ENCODE data around the gene PLA2G15. TPM values are rescaled to one million over a fixed set of nuclear protein-coding genes. Genes with fewer than 3 reads are reported as not detected.

PLA2G15 gene
- total RNA-seq, 1 donor from 2014 or later: 7.2 TPM

DNA sequence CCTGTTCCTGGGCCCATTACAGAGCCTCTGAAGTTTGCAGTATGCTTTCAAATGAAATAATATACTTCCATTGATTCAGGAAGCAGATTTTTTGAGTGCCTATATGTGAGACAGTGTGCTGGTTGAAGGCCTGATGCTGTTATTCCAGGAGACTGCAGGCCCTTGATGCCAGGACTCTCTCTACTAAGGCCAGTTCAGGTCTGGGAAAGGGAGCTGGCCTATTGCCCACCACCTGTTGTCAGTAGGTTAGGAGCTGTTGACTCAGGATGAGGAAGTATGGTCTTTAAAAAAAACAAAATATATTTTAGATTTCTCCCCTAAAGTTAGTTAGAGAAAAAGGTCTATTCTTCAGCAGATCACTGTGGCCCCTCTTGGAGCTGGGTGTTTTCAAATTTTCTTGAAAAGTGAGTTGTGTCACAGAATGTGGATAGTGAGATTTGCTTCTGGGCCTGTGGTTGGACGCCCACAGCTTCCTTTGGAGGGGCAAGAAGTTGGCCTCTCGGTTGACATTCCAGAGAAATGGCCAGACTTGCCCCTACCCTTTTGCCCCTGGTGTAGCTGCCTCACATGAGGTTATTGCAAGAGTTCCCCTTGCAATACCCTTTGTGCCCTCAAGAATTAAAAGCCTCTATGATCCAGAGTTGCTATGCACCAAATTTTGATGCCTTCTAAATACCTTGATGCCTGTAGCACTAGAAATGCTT is 17.2 kb upstream of the PLA2G15 start:
- Mint-ChIP-seq H3K4me3 (peak overlapping the region; percentile 61), H3K27me3 (no peaks in the 10 kb centered on the region), H3K4me1 (peaks cover 37% of the 10 kb centered on the region), H3K9me3 (no peaks in the 10 kb centered on the region), H3K36me3 (ENCODE audit: low read depth) (peaks cover 27% of the 10 kb centered on the region), H3K27ac (peak overlapping the region; percentile 81)
- intact Hi-C loops (cut with micrococcal nuclease): loop anchor here (2.0 to 5.0 kb wide), 4 partner anchors 17 to 231 kb away; partner anchors contain the start of gene DPEP2
- DNase-seq: no peak

- Mint-ChIP-seq H3K27ac (peak overlapping the region; percentile 60), H3K4me1 (peaks cover 41% of the 10 kb centered on the region), H3K4me3 (no peak overlapping the region), H3K9me3 (no peaks in the 10 kb centered on the region), H3K27me3 (no peaks in the 10 kb centered on the region), H3K36me3 (ENCODE audit: low read depth) (peaks cover 27% of the 10 kb centered on the region)
- intact Hi-C loops (cut with micrococcal nuclease): loop anchor here (2.0 to 5.0 kb wide), 4 partner anchors 18 to 231 kb away; partner anchors contain the start of gene DPEP2
- DNase-seq: no peak
Observed at GRCh38 chr16:68228652-68229051, 16.5 kb upstream of the PLA2G15 start.

- peak overlapping the region; percentile 37 for H3K4me3 Mint-ChIP-seq
- H3K9me3 Mint-ChIP-seq: no peaks in the 10 kb centered on the region
- DNase-seq: peak; percentile 84
- peaks cover 43% of the 10 kb centered on the region for H3K4me1 Mint-ChIP-seq
- H3K27ac Mint-ChIP-seq: peak overlapping the region; percentile 34
- peaks cover 27% of the 10 kb centered on the region for H3K36me3 Mint-ChIP-seq (ENCODE audit: low read depth)
- no peaks in the 10 kb centered on the region for H3K27me3 Mint-ChIP-seq
- intact Hi-C loops (cut with micrococcal nuclease): loop anchor here (2.0 to 5.0 kb wide), 4 partner anchors 19 to 232 kb away; partner anchors contain the start of gene DPEP2
Observed at GRCh38 chr16:68229431-68230175, 15.6 kb upstream of the PLA2G15 start.

DNA sequence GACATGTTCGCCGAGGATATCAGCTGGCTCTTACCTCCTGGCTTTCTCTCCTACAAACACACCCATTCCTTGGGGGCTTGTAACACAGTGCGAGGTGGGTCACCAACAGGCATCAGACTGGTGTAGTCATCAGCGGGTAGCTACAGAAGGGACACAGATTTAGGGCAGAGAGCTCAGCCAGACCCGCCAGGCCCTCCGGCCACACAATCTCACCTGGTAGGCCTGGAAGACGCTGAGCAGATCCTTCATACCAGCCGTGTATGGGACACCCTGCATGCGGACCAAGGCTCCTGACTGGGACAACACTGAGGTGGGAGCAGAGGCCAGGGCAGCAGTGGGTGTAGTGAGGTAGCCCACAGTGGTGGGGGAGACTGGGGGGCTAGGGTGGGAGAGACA is 15.0 kb upstream of the PLA2G15 start:
- Mint-ChIP-seq H3K4me1 (peaks cover 45% of the 10 kb centered on the region), H3K27me3 (no peaks in the 10 kb centered on the region), H3K4me3 (no peak overlapping the region), H3K9me3 (no peaks in the 10 kb centered on the region), H3K27ac (no peak overlapping the region), H3K36me3 (ENCODE audit: low read depth) (peaks cover 26% of the 10 kb centered on the region)
- no peak for DNase-seq
- intact Hi-C loops (cut with micrococcal nuclease): no loop called here

GRCh38 chr16:68230956-68231355 is 14.2 kb upstream of the PLA2G15 start:
- no peak for DNase-seq
- Mint-ChIP-seq H3K27ac (peak overlapping the region; percentile 70), H3K9me3 (no peaks in the 10 kb centered on the region), H3K4me3 (no peak overlapping the region), H3K27me3 (no peaks in the 10 kb centered on the region), H3K36me3 (ENCODE audit: low read depth) (peaks cover 23% of the 10 kb centered on the region), H3K4me1 (peaks cover 41% of the 10 kb centered on the region)
- intact Hi-C loops (cut with micrococcal nuclease): no loop called here

DNA sequence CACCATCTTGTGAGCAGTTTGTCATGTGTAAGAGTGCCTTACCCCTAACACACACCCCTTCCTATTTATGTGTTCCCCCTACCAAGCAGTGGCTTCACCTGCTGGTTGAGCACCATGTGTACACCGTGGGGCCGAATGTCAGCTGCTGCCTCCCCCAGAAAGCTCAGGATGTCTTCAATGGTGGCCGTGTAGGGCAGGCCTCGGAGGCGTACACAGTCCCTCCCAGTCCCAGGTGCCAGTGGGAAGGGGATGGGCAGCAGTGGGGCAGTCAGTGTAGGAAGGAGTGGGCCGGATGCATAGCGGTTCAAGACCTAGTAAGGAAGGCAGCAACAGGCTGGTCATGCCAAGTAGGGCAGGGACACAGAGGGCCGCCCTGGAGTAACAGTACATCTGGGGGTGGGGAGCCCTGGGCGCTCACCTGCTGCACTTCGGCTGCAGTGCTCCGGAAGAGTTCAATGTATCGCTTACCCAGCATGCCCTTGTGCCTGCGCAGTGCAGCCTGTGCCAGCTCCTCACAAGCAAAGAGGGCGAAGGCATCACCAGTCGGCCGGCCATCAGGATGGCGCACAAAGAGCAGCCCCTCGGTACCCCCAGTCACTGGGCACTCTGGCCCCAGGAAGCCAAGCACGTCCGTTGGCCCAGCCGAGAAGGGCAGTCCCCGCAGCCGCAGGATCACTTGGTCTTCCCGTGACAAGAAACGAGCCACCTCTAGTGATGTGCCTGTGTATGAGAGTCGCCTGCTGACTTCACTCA is 13.6 kb upstream of the PLA2G15 start:
- peaks cover 2% of the 10 kb centered on the region for H3K27me3 Mint-ChIP-seq
- intact Hi-C loops (cut with micrococcal nuclease): no loop called here
- H3K27ac Mint-ChIP-seq: peak overlapping the region; percentile 12
- DNase-seq: peak; percentile 58
- H3K36me3 Mint-ChIP-seq (ENCODE audit: low read depth): peaks cover 23% of the 10 kb centered on the region
- no peak overlapping the region for H3K4me3 Mint-ChIP-seq
- no peaks in the 10 kb centered on the region for H3K9me3 Mint-ChIP-seq
- peaks cover 42% of the 10 kb centered on the region for H3K4me1 Mint-ChIP-seq

DNA sequence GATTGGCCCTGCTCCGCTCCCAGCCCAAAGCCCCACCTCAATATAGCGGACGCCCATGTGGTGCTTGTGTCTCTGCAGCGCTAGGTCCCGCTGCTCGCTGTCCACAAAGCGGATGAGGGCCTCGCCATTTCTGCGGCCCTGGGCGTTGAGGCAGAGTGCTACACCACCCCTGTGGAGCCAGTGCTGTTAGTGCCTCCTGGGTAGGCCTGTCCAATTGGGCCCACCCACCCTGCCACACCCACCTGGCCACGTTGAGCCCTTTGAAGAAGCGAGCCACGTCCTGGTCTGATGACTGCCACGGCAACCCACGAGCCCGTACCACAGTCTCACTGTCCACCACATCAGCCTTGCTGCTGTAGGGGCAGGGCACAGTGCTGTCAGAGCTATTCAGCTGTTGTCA is 12.8 kb upstream of the PLA2G15 start:
- H3K9me3 Mint-ChIP-seq: no peaks in the 10 kb centered on the region
- H3K36me3 Mint-ChIP-seq (ENCODE audit: low read depth): peaks cover 20% of the 10 kb centered on the region
- H3K27ac Mint-ChIP-seq: no peak overlapping the region
- peaks cover 2% of the 10 kb centered on the region for H3K27me3 Mint-ChIP-seq
- DNase-seq: peak; percentile 59
- no peak overlapping the region for H3K4me3 Mint-ChIP-seq
- peaks cover 41% of the 10 kb centered on the region for H3K4me1 Mint-ChIP-seq
- intact Hi-C loops (cut with micrococcal nuclease): no loop called here

DNA sequence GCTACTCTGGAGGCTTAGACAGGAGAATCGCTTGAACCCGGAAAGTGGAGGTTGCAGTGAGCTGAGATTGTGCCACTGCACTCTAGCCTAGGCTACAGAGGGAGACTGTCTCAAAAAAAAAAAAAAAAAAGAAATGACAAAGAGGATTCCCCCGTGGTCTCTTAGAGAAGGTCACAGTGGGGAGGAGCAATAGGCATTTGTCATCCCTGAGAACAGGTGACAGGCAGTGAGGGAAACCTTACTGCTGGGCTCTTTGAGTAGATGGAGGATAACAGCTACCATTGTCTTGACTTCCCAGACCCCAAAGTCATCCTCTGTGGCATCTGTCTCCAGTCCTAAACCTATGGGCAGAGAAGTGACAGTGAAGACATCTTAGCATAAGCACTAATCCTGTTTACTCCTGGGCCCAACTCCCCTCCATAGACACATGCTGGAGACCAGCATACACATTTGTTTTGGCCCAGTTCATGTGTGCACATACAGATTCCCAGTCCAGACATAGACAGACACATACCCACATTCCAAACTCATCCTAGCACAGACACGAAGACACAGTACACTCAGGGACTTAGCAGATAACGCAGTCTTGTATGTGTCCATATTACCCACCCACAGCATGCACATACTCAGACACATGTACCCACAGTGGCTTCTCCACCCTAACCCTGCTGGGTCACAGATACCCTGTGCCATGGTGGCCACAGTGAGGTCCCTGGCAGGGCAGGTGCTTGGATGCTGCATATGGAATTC is 11.9 kb upstream of the PLA2G15 start:
- intact Hi-C loops (cut with micrococcal nuclease): no loop called here
- no peak overlapping the region for H3K4me3 Mint-ChIP-seq
- H3K4me1 Mint-ChIP-seq: peaks cover 36% of the 10 kb centered on the region
- H3K9me3 Mint-ChIP-seq: no peaks in the 10 kb centered on the region
- peaks cover 2% of the 10 kb centered on the region for H3K27me3 Mint-ChIP-seq
- peaks cover 15% of the 10 kb centered on the region for H3K36me3 Mint-ChIP-seq (ENCODE audit: low read depth)
- H3K27ac Mint-ChIP-seq: peak overlapping the region; percentile 14
- DNase-seq: peak; percentile 59

GRCh38 chr16:68233835-68234187 is 11.4 kb upstream of the PLA2G15 start:
- H3K4me3 Mint-ChIP-seq: no peak overlapping the region
- no peak overlapping the region for H3K27ac Mint-ChIP-seq
- H3K36me3 Mint-ChIP-seq (ENCODE audit: low read depth): peaks cover 15% of the 10 kb centered on the region
- intact Hi-C loops (cut with micrococcal nuclease): no loop called here
- no peaks in the 10 kb centered on the region for H3K9me3 Mint-ChIP-seq
- peaks cover 35% of the 10 kb centered on the region for H3K4me1 Mint-ChIP-seq
- no peak for DNase-seq
- H3K27me3 Mint-ChIP-seq: peaks cover 2% of the 10 kb centered on the region

DNA sequence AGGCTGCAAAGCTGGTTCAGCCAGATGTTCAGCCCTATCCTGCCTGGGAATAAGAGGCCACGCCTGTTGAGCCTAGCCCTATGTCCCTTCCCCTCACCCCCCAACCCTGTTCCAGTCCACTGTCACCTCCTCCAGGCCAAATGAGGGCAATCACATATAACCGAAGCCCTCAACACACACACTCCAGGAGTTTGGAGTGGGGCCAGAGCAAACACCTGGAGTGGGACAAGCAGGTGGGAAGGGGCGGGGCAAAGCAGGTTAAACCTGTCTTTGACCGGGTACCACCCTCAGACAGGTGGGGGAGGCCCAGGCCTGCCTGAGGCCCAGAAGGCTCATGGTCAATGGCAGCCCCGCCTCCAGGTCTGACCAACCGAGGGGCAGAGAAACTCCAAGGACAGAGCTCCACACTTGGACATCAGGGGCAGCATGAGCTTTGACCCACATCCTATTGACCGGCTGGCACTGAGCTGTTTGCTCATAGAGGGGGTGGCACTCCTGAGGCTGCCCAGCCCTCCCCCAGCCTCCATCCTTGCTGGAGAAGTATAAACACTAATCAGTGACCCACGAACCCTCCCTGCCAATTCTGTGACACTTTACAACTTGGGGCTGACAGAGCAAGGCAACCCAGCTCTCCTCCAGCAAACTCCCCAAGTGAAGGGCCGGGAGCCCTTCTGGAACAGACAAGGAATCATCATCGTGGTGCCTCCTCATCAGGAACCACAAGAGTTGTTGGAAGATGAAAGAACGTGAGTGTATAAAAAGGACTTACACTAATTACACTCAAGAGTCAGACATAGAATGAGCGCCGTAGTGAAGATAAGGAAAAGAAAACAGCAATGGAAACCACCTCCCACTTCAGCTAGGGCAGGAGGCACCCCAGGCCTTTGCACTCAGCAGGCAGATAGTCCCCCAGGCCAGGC is 10.7 kb upstream of the PLA2G15 start:
- H3K4me3 Mint-ChIP-seq: peak overlapping the region; percentile 44
- H3K9me3 Mint-ChIP-seq: no peaks in the 10 kb centered on the region
- H3K27ac Mint-ChIP-seq: peak overlapping the region; percentile 21
- H3K36me3 Mint-ChIP-seq (ENCODE audit: low read depth): peaks cover 11% of the 10 kb centered on the region
- peak; percentile 62 for DNase-seq
- H3K4me1 Mint-ChIP-seq: peaks cover 31% of the 10 kb centered on the region
- peaks cover 2% of the 10 kb centered on the region for H3K27me3 Mint-ChIP-seq
- intact Hi-C loops (cut with micrococcal nuclease): no loop called here

GRCh38 chr16:68235108-68235886 is 9.9 kb upstream of the PLA2G15 start:
- Mint-ChIP-seq H3K4me1 (peaks cover 34% of the 10 kb centered on the region), H3K27me3 (peaks cover 2% of the 10 kb centered on the region), H3K9me3 (no peaks in the 10 kb centered on the region), H3K27ac (no peak overlapping the region), H3K4me3 (no peak overlapping the region), H3K36me3 (ENCODE audit: low read depth) (peaks cover 9% of the 10 kb centered on the region)
- peak; percentile 66 for DNase-seq
- intact Hi-C loops (cut with micrococcal nuclease): no loop called here

DNA sequence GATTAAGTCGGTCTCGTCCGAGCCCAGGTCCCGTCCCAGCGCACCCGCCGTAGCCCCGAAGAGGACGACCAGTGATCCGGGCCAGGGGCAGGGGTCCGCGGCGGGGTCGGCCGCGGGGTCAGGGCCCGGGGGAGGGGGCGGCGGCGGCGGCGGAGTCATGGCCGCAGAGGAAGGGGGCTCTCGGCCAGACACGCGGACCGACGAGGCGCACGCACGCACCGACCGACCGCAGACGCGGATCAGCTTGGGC is 9.4 kb upstream of the PLA2G15 start, which contains the start of gene ESRP2:
TSS of gene ESRP2 (minus strand) at position 241 of the 250 bp plus-strand sequence. CDS start at position 159, 82 bp downstream.
- intact Hi-C loops (cut with micrococcal nuclease): no loop called here
- Mint-ChIP-seq H3K27ac (peak within 1 kb of the TSS; percentile 70), H3K9me3 (no peaks in the 10 kb centered on the region), H3K27me3 (peaks cover 2% of the 10 kb centered on the region), H3K4me1 (peaks cover 32% of the 10 kb centered on the region), H3K4me3 (peak within 1 kb of the TSS; percentile 92), H3K36me3 (ENCODE audit: low read depth) (peaks cover 5% of the 10 kb centered on the region)
- DNase-seq: no peak

Measured in activated CD4-positive, alpha-beta T cell treated with anti-CD3 and anti-CD28 coated beads, Interleukin-2, amount 10 ng/mL, durations not matched to agents 24 days and 14 days (primary cell).